ELF-1 (cell line): ENCODE data around the gene COL15A1.

Source experiments
- DNase-seq: peaks from one replicate; pipeline ENCODE4 v3.0.0-alpha.2; 2016; ENCODE audit warnings: low read depth, low spot score

The COL15A1 gene

DNA sequence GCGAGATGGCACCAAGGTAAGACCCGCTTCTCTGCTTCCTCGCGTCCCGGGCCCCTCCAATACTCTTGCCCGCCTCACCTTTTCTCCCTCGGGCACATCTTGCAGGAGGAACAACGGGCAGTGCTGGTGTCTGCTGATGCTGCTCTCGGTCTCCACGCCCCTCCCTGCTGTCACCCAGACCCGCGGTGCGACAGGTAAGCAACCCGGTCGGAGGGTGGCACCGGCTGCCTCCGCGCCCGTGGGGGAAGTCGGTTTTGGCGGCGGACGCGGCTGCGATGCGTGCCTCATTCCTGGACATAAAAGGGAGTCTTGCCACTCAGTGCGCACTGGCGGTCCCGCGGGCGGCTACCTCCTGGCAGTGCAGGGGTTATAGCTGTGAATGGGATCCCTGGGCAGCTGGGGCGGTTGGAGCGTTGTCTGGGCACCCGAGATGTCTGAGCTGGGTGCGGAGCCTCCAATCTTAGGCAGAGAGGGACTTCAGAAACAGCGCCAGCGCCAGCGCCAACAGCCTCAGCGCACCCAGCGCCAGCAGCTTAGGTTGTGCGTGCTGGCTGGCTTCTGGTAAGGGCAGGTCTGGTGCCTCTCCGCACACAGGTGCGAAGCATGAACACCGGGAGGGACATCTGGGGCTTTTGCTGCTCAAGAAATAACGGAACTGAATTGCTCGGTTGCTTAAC lies 488 bp downstream of the COL15A1 start:
- peak; percentile 40 for DNase-seq

GRCh38 chr9:98944734-98945074 lies 997 bp downstream of the COL15A1 start:
- no peak for DNase-seq

DNA sequence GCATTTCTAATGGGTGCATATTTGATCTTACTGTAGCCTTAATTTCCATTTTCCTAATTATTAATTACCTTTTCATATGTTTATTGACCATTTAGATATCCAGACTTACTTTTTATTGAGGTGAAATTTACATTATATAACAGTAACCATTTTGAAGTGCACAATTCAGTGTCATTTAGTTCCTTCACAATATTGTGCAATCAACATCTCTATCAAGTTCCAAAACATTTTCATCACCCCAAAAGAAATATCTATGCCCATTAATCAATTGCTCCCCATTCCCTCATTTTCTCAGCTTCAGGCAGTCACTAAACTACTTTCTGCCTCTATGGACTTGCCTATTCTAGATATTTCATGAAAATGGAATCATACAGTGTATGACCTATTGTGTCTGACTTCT lies 5.9 kb downstream of the COL15A1 start:
- no peak for DNase-seq

DNA sequence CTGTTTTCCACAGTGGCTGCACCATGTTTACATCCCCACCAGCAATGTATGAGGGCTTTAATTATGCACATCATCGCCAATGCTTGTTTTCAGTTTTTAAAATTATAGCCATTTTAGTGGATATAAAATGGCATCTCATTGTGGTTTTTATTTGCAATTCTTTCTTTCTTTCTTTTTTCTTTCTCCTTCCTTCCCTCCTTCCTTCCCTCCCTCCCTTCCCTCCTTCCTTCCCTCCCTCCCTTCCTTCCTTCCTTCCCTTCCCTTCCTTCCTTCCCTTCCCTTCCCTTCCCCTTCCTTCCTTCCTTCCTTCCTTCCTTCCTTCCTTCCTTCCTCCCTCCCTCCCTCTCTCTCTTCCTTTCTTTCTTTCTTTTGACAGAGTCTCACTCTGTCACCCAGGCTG lies 6.6 kb downstream of the COL15A1 start:
- DNase-seq = no peak

DNA sequence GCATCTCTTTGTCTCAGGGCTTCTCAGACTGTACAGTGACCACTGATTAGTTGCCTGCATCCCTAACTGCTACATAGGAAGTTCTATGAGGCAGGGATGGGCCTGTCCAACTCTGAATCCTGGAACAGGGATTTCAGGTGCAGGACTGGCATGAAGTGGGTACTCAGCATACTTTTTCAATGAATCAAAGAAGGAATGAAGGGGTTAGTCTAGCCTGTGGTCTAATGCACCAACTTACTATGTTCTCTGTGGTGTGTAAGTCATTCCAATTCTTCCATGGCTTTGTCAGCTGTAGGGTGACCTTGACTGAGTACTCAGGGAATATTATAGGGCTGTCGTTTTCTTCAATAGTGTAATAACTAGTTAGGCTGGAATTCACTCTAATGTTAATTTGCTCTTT lies 8.3 kb downstream of the COL15A1 start:
- no peak for DNase-seq

DNA sequence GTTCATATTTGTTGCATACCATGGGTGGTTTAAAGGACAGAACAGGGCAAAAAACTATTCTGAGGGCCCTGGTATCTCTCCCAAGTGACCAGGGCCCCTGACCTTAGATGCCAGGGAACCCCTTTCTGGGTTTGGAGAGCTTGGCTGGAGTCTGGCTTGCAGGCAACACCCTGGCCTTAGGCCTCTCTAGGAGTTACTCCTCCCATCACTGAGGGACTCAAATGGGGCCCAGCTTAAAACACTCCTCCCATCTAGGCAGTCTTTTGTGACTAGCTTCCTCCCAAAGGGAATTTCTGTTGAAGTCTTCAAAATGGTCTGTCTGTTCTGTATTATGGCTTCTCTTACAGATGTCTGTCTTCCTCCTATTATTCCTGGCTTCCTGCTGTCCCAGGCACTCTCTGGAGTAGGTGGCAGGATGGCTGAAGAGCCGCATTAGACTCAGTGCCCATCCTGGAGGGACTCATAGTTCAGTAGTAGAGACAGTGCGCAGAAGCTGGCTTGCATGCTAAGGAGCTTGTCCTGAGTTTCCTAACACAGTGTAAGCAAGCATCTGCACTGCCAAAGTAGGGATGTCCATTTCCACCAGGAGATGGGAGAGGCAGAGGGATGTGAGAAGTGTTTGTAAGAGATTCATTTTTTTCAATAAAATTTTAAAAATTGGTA lies 10.0 kb downstream of the COL15A1 start:
- no peak for DNase-seq

DNA sequence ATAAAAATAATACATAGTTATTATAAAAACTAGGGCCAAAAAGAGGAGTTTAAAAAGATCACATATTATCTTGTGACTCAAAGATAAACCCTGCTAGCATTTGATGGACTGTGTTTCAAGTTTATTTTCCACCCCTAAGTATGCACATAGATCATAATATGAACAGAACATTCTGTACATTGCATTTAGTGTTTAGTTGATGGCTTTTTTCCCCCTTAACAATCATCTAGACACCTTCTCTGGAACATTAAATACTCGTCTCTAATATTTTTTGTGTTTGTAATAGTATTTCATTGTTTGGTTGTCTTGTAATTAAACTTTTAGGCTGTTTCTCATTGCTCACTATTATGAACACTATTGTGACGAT lies 10.5 kb downstream of the COL15A1 start:
- DNase-seq = no peak

DNA sequence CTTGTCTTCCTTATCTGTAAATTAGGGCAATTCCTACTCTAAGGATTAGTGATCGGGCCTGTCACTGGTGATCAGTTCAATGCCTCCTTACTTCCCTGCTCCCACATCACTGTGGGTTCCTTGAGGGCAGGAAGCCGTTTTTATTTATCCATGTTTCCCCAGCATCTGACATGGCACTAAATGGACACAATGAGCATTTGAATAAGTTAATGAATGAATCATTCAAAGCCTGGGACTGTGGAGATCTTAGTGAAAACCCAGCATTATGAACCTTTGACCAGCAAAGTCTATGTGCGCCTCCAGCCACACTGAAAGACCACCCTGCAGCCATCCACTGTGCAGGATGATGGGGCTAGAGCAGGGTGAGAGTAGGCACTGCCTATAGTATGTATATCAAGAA lies 11.6 kb downstream of the COL15A1 start:
- no peak for DNase-seq

- DNase-seq = no peak
Measured at GRCh38 chr9:98957826-98958225, 14.1 kb downstream of the COL15A1 start.

GRCh38 chr9:98958271-98958984 lies 14.7 kb downstream of the COL15A1 start:
- DNase-seq = no peak

DNA sequence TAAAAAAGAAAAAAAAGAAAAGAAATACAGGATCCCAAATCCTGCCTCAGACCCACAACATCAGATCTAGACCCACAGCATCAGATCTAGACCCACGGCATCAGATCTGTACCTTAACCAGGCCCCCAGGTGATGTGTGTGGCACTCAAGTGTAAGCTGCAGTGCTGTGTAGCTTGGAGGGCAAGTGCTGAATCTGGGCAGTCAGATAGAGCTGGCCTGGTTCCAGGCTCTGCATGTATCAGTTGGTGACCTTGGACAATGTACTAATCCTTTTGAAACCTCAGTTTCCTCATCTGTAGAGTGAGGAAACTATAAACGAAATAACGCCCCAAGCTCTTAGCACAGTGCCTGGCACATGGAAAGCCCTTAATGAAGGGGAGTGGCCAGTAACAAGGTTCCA lies 16.7 kb downstream of the COL15A1 start:
- no peak for DNase-seq

- DNase-seq = no peak
Measured at GRCh38 chr9:98961513-98962180, 17.9 kb downstream of the COL15A1 start.

DNA sequence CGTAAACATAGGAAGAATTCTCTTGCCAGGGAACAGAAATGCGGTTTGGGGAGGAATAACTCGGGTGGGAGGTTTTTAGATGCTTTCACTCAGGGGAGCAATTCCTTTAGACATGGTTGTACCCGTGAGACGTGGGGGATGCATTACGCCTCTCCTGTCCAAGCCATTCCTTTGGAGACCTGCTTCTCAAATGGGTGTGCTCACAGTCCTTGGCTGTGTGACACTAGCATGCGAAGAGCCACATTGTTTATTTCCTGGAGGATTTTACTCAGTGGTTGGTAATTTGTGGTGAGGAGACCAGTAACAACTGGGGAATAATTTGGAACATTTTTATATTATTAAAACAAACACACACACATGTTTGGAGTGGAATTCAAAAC lies 18.5 kb downstream of the COL15A1 start:
- DNase-seq = no peak

DNA sequence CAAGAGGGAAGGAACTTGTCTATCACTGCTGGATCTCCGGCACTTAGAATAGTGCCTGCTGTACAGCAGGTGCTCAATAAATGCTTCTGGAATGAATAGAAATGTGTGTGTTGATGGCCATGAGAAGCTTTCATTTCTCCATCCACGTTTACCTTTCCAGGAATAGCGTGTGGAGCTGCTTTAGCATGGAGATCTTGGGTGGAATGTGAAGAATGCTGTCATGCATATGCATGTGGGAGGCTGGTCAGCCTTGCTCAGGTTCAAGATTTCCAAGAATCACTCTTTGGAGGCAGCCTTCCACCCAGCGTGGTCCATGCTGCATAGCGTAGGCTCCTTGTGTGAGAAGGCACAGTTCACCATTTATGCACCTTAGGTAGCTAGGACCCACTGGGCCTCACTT lies 19.2 kb downstream of the COL15A1 start:
- no peak for DNase-seq

- no peak for DNase-seq
Measured at GRCh38 chr9:98964201-98964600, 20.5 kb downstream of the COL15A1 start.

DNA sequence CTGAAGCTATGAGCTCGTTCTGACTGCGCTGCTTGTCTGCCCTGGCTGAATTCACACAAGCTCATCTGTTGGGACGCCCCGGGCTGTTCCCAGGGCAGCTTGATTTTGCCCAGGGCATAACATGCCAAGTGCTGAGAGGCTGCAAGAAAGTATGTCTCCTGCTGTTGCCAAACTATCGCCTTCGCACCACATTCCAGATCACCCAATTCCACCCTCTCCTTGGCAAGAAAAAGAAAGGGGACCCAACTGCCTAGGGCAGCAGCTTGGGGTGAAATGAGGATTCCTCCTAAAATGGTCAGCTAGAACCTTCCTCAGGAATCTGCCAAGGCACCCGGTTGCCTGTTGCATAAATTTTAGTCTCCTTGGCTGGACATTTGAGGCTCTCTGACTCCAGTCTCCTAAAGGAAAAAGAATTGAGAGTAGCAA lies 21.2 kb downstream of the COL15A1 start:
- no peak for DNase-seq

DNA sequence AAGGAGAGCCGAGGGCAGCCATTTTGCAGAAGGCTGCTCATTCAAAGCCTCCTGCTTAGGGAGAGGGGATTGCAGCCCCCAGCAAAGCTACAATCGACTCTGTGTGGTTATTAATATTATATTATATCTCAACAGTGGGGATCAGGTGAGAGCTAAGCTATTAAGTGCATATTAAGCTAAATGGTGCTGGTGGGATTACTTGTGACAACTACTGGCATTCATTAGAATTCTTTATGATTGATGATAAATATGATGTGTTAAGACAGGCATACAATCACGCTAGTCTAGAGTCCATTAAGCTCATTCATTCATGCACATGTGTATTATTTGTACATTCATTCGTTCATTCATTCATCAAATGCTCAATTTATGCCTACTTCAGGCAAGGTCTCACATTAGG lies 23.0 kb downstream of the COL15A1 start:
- DNase-seq = no peak

DNA sequence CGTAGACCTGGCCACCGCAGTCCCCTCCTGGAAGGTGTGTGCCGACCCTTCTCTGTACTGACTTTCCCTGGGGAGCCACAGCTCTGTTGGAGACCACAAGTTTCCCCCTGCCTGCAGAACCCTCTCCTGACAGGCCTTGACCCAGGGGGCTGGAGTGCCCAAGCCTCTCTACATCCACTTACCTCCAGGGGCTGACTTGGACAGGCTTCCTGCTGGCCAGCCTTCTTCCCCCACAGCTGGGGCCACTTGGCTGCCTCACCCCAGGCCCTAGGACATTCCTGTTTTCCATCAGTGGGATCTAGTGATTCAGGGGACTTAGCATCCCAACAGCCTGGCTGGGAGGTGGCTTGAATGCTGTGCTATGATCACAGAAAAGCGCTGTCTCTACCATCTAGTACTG lies 23.6 kb downstream of the COL15A1 start:
- DNase-seq = no peak

- no peak for DNase-seq
Measured at GRCh38 chr9:98967680-98968079, 24.0 kb downstream of the COL15A1 start.

DNA sequence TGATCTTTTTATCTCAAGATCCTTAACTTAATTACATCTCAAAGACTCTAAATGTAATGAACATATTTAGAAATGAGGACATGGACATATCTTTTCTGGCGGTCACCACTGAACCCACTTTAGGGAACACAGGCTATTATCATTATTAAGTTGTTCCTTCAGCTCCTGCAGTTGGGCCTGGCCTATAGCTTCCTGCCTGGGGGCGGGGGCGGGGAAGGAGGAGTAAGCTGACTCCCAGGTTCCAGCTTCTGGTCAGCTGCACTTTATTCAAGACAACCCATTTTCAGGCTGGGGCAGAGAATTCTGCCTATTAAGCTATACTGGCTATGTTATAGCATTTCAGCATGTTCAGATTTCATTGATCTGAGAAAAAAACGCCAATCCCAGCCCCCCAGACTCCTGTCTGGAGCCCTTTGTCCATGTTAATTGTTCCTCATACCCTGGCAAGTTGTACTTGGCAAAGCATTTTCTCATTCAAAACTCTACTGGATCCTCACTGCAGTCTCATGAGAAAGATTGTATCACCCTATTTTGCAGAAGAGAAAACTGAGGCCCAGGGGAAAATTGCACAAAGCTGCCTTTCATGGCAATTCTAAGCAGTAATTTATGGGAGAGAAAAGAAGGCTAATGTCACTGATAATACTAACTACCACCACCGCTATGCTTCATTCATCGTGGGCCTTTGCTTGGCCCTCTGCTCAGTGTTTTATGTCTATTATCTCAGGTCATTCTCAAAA lies 25.1 kb downstream of the COL15A1 start:
- peak; percentile 21 for DNase-seq

- DNase-seq = no peak
Measured at GRCh38 chr9:98970532-98971041, 26.9 kb downstream of the COL15A1 start.
